K562 (cell line): ENCODE data around the gene ZNF655. TPM values are rescaled to one million over a fixed set of nuclear protein-coding genes. Genes with fewer than 3 reads are reported as not detected.

Source experiments
- BACH1 ChIP-seq: fragments of 200-800 bp; sonication (Bioruptor generic); IDR thresholded peaks from 2 replicates; pipeline ENCODE4 v1.6.1; 2016; ENCODE audit warnings: missing genetic modification characterization, missing compliant biosample characterization
- BRCA1 ChIP-seq, 2 experiments: fragments of 450-650 bp in 1 of 2; sonication (generic) in 1 of 2; formaldehyde crosslinking in 1 of 2; IDR thresholded peaks; 2 replicates each; pipeline versions ENCODE4 v1.5.0 to v1.6.1; 2017 to 2020; ENCODE audit warnings: mild to moderate bottlenecking in 1 of 2, missing genetic modification reagents in 1 of 2
- C11orf30 ChIP-seq: fragments of 450-650 bp; IDR thresholded peaks from 2 replicates; pipeline ENCODE4 v1.6.1; 2016; ENCODE audit warnings: low read depth, mild to moderate bottlenecking
- EHMT2 ChIP-seq: fragments of 450-650 bp; IDR thresholded peaks from 2 replicates; pipeline ENCODE4 v1.6.1; 2018; ENCODE audit warnings: antibody characterized with exemption
- HBP1 ChIP-seq: fragments of 450-650 bp; formaldehyde crosslinking; IDR thresholded peaks from 2 replicates; pipeline ENCODE4 v1.4.0; 2022; ENCODE audit warnings: missing genetic modification characterization
- HIVEP1 ChIP-seq: fragments of 250-450 bp; sonication (Bioruptor Pico); IDR thresholded peaks from 2 replicates; pipeline ENCODE4 v1.4.0; 2020; ENCODE audit warnings: mild to moderate bottlenecking
- MAFG ChIP-seq: fragments of 450-650 bp; conservative IDR thresholded peaks from 2 replicates; pipeline ENCODE4 v1.6.1; 2016; ENCODE audit warnings: missing genetic modification characterization, missing compliant biosample characterization
- MNT ChIP-seq, 2 experiments: fragments of 450-650 bp; conservative IDR thresholded peaks; 2 replicates each; pipeline ENCODE4 v1.6.1; 2017; ENCODE audit warnings: mild to moderate bottlenecking in 2 of 2, moderate library complexity in 2 of 2
- NCOA2 ChIP-seq, 2 experiments: fragments of 450-650 bp; IDR thresholded peaks; 2 replicates each; pipeline ENCODE4 v1.6.1; 2018; ENCODE audit warnings: mild to moderate bottlenecking in 2 of 2, moderate library complexity in 1 of 2; ENCODE audit not compliant: partially characterized antibody in 2 of 2
- NFE2L1 ChIP-seq: fragments of 450-650 bp; IDR thresholded peaks from 2 replicates; pipeline ENCODE4 v1.6.1; 2016; ENCODE audit warnings: missing genetic modification characterization, low read depth, mild to moderate bottlenecking, missing compliant biosample characterization, moderate library complexity, borderline replicate concordance
- NFYB ChIP-seq: IDR thresholded peaks from 2 replicates; pipeline ENCODE4 v1.6.1; 2011; ENCODE audit warnings: mild to moderate bottlenecking, moderate library complexity; ENCODE audit not compliant: insufficient read length; ENCODE audit errors: extremely low read depth
- SREBF1 ChIP-seq: fragments of 150-350 bp; IDR thresholded peaks from 2 replicates; pipeline ENCODE4 v1.6.1; 2014; ENCODE audit warnings: antibody characterized with exemption, low read depth, low read length, borderline replicate concordance
- ZNF24 ChIP-seq: fragments of 450-650 bp; IDR thresholded peaks from 2 replicates; pipeline ENCODE4 v1.6.1; 2016
- ZNF668 ChIP-seq: fragments of 250-450 bp; sonication (Bioruptor Pico); IDR thresholded peaks from 2 replicates; pipeline ENCODE4 v1.8.0; 2022; ENCODE audit warnings: mild to moderate bottlenecking, inconsistent platforms
- polyA plus RNA-seq, 8 experiments: library from polyadenylated mRNA; depleted of rRNA in 4 of 8; stranded (reverse) in 5 of 8; unstranded in 3 of 8; fragments of >200 nt; fragmentation: Nextera tagmentation in 2 of 8; fragmentation: Illumina TruSeq in 1 of 8; extraction: Ambion mirVana in 2 of 8; extraction: Trizol in 1 of 8; gene quantifications; 2 replicates each; pipeline versions ENCODE4 v1.2.1 to v1.2.3, GENCODE V29; 2011 to 2014; ENCODE audit warnings: inconsistent platforms in 1 of 8, missing spikeins in 1 of 8
- total RNA-seq, 7 experiments: library from RNA; depleted of rRNA in 6 of 7; stranded (reverse); fragments of >200 nt in 6 of 7; fragmentation: Illumina TruSeq in 2 of 7; extraction: Trizol in 2 of 7; gene quantifications; 2 replicates each; pipeline versions ENCODE4 v1.2.1 to v1.2.3, GENCODE V29; 2011 to 2021; ENCODE audit warnings: low replicate concordance in 1 of 7
- TF ChIP-seq, protein P1 (sequence below): sonication (generic); formaldehyde crosslinking; IDR thresholded peaks from 2 replicates; pipeline ENCODE4 v1.8.0; 2022; ENCODE audit warnings: missing genetic modification reagents, mild to moderate bottlenecking, borderline replicate concordance
- TF ChIP-seq, protein P2 (sequence below), 2 experiments: fragments of 450-650 bp; formaldehyde crosslinking in 1 of 2; IDR thresholded peaks; 2 replicates each; pipeline versions ENCODE4 v1.4.0 to v1.6.1; 2014 to 2020; ENCODE audit warnings: mild to moderate bottlenecking in 2 of 2, borderline replicate concordance in 1 of 2, low read depth in 1 of 2

ZNF655 gene
- total and polyA plus RNA-seq, 9 of the 15 experiments (the other 6 are each of a cell fraction or from before 2014, with no cell fraction given): 25.7 to 130 (median 95.2) TPM

GRCh38 chr7:99557196-99557607, 1.2 kb upstream of the ZNF655 start (continued):
- TF ChIP-seq NCOA2 (IDR thresholded peaks at IDR 0.05; ENCODE audit: partially characterized antibody in 2 of 2) (no peak), MAFG (tag) (peak; percentile 87), NFYB (no peak), BRCA1 (IDR thresholded peaks at IDR 0.05) (no peak), BRCA1 (CRISPR knock-in tag; IDR thresholded peaks at IDR 0.05) (no peak), ZNF24 (no peak), SREBF1 (no peak), C11orf30 (peak; percentile 93), EHMT2 (peak; percentile 88), BACH1 (tag) (no peak), MNT (conservative IDR thresholded peaks at IDR 0.05) (no peak; a peak in 1 of 4 replicates), ZNF668 (CRISPR knock-in tag) (no peak), NFE2L1 (tag) (no peak), HBP1 (no peak), HIVEP1 (CRISPR knock-in tag) (no peak)
- TF ChIP-seq, protein P1, sequence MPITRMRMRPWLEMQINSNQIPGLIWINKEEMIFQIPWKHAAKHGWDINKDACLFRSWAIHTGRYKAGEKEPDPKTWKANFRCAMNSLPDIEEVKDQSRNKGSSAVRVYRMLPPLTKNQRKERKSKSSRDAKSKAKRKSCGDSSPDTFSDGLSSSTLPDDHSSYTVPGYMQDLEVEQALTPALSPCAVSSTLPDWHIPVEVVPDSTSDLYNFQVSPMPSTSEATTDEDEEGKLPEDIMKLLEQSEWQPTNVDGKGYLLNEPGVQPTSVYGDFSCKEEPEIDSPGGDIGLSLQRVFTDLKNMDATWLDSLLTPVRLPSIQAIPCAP (CRISPR knock-in tag): peak; percentile 60; the same call in 1 of the 2 replicates
- TF ChIP-seq, protein P2, sequence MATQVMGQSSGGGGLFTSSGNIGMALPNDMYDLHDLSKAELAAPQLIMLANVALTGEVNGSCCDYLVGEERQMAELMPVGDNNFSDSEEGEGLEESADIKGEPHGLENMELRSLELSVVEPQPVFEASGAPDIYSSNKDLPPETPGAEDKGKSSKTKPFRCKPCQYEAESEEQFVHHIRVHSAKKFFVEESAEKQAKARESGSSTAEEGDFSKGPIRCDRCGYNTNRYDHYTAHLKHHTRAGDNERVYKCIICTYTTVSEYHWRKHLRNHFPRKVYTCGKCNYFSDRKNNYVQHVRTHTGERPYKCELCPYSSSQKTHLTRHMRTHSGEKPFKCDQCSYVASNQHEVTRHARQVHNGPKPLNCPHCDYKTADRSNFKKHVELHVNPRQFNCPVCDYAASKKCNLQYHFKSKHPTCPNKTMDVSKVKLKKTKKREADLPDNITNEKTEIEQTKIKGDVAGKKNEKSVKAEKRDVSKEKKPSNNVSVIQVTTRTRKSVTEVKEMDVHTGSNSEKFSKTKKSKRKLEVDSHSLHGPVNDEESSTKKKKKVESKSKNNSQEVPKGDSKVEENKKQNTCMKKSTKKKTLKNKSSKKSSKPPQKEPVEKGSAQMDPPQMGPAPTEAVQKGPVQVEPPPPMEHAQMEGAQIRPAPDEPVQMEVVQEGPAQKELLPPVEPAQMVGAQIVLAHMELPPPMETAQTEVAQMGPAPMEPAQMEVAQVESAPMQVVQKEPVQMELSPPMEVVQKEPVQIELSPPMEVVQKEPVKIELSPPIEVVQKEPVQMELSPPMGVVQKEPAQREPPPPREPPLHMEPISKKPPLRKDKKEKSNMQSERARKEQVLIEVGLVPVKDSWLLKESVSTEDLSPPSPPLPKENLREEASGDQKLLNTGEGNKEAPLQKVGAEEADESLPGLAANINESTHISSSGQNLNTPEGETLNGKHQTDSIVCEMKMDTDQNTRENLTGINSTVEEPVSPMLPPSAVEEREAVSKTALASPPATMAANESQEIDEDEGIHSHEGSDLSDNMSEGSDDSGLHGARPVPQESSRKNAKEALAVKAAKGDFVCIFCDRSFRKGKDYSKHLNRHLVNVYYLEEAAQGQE (IDR thresholded peaks at IDR 0.05; ENCODE audit: borderline replicate concordance): peak; percentile 95
- TF ChIP-seq, protein P2 (CRISPR knock-in tag; IDR thresholded peaks at IDR 0.05; ENCODE audit: low read depth): peak; percentile 69; the same call in 1 of the 2 replicates
